ENCODE data around the gene MRPL50.

Gene MRPL50

GRCh38 chr9:101440714-101441230 lies 42.4 kb upstream of the MRPL50 start:
- no peak for DNase-seq (ENCODE audit: extremely low read depth, low read depth)
- no peak overlapping the region for H3K4me3 ChIP-seq (replicated peaks; ENCODE audit: low read depth, low read length)
- TF ChIP-seq, protein P1, sequence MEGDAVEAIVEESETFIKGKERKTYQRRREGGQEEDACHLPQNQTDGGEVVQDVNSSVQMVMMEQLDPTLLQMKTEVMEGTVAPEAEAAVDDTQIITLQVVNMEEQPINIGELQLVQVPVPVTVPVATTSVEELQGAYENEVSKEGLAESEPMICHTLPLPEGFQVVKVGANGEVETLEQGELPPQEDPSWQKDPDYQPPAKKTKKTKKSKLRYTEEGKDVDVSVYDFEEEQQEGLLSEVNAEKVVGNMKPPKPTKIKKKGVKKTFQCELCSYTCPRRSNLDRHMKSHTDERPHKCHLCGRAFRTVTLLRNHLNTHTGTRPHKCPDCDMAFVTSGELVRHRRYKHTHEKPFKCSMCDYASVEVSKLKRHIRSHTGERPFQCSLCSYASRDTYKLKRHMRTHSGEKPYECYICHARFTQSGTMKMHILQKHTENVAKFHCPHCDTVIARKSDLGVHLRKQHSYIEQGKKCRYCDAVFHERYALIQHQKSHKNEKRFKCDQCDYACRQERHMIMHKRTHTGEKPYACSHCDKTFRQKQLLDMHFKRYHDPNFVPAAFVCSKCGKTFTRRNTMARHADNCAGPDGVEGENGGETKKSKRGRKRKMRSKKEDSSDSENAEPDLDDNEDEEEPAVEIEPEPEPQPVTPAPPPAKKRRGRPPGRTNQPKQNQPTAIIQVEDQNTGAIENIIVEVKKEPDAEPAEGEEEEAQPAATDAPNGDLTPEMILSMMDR (IDR thresholded peaks at IDR 0.05; ENCODE audit: low read depth, low read length, missing control alignments): no peak

- no peak for DNase-seq (ENCODE audit: extremely low read depth, low read depth)
- TF ChIP-seq, protein P1 (IDR thresholded peaks at IDR 0.05; ENCODE audit: low read depth, low read length, missing control alignments): no peak
- no peak overlapping the region for H3K4me3 ChIP-seq (replicated peaks; ENCODE audit: low read depth, low read length)
Measured at GRCh38 chr9:101438523-101438922, 40.1 kb upstream of the MRPL50 start.

DNA sequence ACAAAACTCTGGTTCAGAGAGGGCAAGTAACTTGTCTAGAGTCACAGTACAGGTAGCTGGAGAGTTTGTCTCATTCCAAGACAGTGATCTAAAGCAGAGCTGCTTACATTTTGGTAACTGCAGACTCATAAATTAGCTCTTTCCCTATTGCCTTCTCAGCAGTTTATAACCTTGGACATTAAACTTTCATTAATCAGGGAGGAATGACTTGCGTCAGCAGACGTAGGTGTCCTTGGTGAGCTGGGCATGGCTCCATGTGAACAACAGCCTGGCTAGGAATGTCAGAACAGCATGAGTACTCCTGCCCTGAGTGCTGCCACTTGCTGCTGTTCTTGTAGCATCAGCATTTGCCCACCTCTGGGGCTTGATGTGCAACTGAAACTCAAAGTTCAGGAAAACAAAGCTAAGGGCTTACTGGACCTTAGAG lies 39.4 kb upstream of the MRPL50 start:
- DNase-seq (ENCODE audit: extremely low read depth, low read depth): no peak
- TF ChIP-seq, protein P1 (IDR thresholded peaks at IDR 0.05; ENCODE audit: low read depth, low read length, missing control alignments): no peak
- no peak overlapping the region for H3K4me3 ChIP-seq (replicated peaks; ENCODE audit: low read depth, low read length)

DNA sequence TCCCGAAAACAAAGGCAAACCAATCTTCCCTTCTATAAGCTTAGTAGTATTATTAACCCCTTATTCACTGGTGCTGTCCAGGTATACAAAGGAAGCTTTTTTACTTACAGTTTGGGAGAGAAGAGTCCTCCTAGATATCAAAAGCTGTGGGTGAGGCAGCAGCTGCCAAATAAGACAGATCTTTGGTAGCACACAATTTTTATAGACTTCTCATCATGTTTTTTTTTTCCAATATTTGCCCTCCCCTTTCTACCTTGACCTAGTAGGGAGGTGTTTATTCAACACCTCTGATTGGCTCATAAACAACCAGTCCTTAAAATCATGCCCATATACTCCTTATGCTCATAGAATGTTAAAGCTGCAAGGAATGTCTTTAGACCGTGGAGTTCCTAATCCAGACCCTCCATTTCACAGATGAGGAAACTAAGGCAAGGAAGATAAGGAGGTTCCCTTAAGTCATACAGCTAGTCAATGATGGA lies 37.2 kb upstream of the MRPL50 start, which contains the start of gene ALDOB:
TSS of gene ALDOB (minus strand) at position 174 of the 479 bp plus-strand sequence. CDS start 4,887 bp downstream, outside the sequence.
- TF ChIP-seq, protein P1 (IDR thresholded peaks at IDR 0.05; ENCODE audit: low read depth, low read length, missing control alignments): no peak
- DNase-seq (ENCODE audit: extremely low read depth, low read depth): no peak
- no peak within 1 kb of the TSS for H3K4me3 ChIP-seq (replicated peaks; ENCODE audit: low read depth, low read length)

DNA sequence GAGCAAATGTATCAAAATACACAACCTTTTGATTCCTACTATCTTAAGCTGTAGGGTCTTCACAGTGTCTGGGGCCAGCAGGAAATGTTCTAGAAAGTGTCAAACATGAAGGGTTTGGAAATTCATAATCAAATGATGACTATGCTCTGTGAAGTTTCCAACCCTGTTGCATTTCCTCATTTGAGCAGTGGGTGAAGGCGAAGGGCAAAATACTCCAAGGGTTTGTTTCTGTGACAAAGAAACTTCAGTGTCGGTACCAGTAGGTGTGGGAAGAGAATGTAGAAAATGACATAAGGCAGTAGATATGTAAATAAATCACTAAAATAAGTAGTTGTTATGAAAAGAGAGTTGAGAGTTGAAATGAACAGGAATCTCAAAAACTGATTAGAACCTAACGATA lies 36.6 kb upstream of the MRPL50 start:
- no peak for DNase-seq (ENCODE audit: extremely low read depth, low read depth)
- no peak overlapping the region for H3K4me3 ChIP-seq (replicated peaks; ENCODE audit: low read depth, low read length)
- TF ChIP-seq, protein P1 (IDR thresholded peaks at IDR 0.05; ENCODE audit: low read depth, low read length, missing control alignments): no peak

DNA sequence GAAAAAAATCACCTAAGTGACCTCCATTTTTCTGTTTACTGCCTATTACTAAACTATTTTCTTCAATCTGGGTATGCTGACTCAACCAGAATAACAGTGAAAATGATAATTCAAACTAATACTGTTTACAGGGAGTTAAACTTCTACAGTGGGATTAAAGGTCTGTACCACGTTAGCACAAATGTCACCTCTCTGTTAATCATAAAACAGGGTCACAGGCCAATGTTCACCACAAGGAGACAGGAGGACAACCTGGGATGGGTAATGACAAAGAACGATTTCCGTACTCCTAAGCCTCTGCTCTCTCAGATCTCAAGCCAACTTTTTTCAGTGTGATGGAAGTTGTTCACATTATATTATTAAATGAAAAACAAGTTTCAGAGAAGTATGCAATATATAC lies 34.8 kb upstream of the MRPL50 start:
- TF ChIP-seq, protein P1 (IDR thresholded peaks at IDR 0.05; ENCODE audit: low read depth, low read length, missing control alignments): no peak
- no peak overlapping the region for H3K4me3 ChIP-seq (replicated peaks; ENCODE audit: low read depth, low read length)
- no peak for DNase-seq (ENCODE audit: extremely low read depth, low read depth)

- no peak for DNase-seq (ENCODE audit: extremely low read depth, low read depth)
- TF ChIP-seq, protein P1 (IDR thresholded peaks at IDR 0.05; ENCODE audit: low read depth, low read length, missing control alignments): no peak
- H3K4me3 ChIP-seq (replicated peaks; ENCODE audit: low read depth, low read length): no peak overlapping the region
Measured at GRCh38 chr9:101432740-101433139, 34.3 kb upstream of the MRPL50 start.

All from HFF-Myc (cell line).